ENCODE results near the gene ADA. TPM values are rescaled to one million over a fixed set of nuclear protein-coding genes. Genes with fewer than 3 reads are reported as not detected.
A peak's percentile ranks its signal among the peaks of the same experiment; 100 is the strongest.

Gene ADA
- total and polyA plus RNA-seq, 2 of the 13 experiments (the other 11 are each of a cell fraction or from before 2014, with no cell fraction given), result 2.5 to 11.3 TPM

- TF ChIP-seq, protein P1, sequence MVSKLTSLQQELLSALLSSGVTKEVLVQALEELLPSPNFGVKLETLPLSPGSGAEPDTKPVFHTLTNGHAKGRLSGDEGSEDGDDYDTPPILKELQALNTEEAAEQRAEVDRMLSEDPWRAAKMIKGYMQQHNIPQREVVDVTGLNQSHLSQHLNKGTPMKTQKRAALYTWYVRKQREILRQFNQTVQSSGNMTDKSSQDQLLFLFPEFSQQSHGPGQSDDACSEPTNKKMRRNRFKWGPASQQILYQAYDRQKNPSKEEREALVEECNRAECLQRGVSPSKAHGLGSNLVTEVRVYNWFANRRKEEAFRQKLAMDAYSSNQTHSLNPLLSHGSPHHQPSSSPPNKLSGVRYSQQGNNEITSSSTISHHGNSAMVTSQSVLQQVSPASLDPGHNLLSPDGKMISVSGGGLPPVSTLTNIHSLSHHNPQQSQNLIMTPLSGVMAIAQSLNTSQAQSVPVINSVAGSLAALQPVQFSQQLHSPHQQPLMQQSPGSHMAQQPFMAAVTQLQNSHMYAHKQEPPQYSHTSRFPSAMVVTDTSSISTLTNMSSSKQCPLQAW (CRISPR knock-in tag; IDR thresholded peaks at IDR 0.05), result peak; percentile 25
- TF ChIP-seq ZFP36 (IDR thresholded peaks at IDR 0.05; ENCODE audit: borderline replicate concordance, low read depth, low read length, partially characterized antibody) (no peak), ZNF768 (CRISPR knock-in tag; IDR thresholded peaks at IDR 0.05) (peak; percentile 49; the same call in 1 of the 2 replicates), ZNF782 (CRISPR knock-in tag; IDR thresholded peaks at IDR 0.05; ENCODE audit: borderline replicate concordance) (0 out of 2 replicates have a peak, but pooled peaks have one; percentile 67), RBAK (CRISPR knock-in tag; IDR thresholded peaks at IDR 0.05) (peak; percentile 98), ZNF441 (CRISPR knock-in tag; IDR thresholded peaks at IDR 0.05; ENCODE audit: borderline replicate concordance) (no peak), ZNF672 (CRISPR knock-in tag; IDR thresholded peaks at IDR 0.05) (no peak), ZNF879 (CRISPR knock-in tag; IDR thresholded peaks at IDR 0.05) (no peak), ZNF761 (CRISPR knock-in tag; conservative IDR thresholded peaks at IDR 0.05) (peak; percentile 48; the same call in 1 of the 2 replicates), SP5 (CRISPR knock-in tag; IDR thresholded peaks at IDR 0.05; ENCODE audit: borderline replicate concordance, low read depth) (no peak), RARA (CRISPR knock-in tag; IDR thresholded peaks at IDR 0.05) (peak; percentile 30; the same call in 1 of the 2 replicates), ZNF296 (CRISPR knock-in tag; conservative IDR thresholded peaks at IDR 0.05) (no peak), CCAR2 (optimal IDR thresholded peaks at IDR 0.05; ENCODE audit: low read depth, low read length) (no peak), FOXK1 (CRISPR knock-in tag; IDR thresholded peaks at IDR 0.05; ENCODE audit: borderline replicate concordance, low read depth) (no peak), ZXDC (CRISPR knock-in tag; IDR thresholded peaks at IDR 0.05) (no peak), ZNF235 (CRISPR knock-in tag; IDR thresholded peaks at IDR 0.05; ENCODE audit: borderline replicate concordance) (no peak)
- TF ChIP-seq, protein P2, sequence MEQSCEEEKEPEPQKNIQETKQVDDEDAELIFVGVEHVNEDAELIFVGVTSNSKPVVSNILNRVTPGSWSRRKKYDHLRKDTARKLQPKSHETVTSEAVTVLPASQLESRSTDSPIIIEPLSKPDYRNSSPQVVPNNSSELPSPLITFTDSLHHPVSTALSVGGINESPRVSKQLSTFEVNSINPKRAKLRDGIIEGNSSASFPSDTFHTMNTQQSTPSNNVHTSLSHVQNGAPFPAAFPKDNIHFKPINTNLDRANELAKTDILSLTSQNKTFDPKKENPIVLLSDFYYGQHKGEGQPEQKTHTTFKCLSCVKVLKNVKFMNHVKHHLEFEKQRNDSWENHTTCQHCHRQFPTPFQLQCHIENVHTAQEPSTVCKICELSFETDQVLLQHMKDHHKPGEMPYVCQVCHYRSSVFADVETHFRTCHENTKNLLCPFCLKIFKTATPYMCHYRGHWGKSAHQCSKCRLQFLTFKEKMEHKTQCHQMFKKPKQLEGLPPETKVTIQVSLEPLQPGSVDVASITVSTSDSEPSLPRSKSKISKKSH (CRISPR knock-in tag; IDR thresholded peaks at IDR 0.05; ENCODE audit: borderline replicate concordance), result 0 out of 2 replicates have a peak, but pooled peaks have one; percentile 72
- TF ChIP-seq, protein P3, sequence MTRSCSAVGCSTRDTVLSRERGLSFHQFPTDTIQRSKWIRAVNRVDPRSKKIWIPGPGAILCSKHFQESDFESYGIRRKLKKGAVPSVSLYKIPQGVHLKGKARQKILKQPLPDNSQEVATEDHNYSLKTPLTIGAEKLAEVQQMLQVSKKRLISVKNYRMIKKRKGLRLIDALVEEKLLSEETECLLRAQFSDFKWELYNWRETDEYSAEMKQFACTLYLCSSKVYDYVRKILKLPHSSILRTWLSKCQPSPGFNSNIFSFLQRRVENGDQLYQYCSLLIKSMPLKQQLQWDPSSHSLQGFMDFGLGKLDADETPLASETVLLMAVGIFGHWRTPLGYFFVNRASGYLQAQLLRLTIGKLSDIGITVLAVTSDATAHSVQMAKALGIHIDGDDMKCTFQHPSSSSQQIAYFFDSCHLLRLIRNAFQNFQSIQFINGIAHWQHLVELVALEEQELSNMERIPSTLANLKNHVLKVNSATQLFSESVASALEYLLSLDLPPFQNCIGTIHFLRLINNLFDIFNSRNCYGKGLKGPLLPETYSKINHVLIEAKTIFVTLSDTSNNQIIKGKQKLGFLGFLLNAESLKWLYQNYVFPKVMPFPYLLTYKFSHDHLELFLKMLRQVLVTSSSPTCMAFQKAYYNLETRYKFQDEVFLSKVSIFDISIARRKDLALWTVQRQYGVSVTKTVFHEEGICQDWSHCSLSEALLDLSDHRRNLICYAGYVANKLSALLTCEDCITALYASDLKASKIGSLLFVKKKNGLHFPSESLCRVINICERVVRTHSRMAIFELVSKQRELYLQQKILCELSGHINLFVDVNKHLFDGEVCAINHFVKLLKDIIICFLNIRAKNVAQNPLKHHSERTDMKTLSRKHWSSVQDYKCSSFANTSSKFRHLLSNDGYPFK (CRISPR knock-in tag; IDR thresholded peaks at IDR 0.05; ENCODE audit: borderline replicate concordance), result peak; percentile 56; the same call in 1 of the 2 replicates
Observed at GRCh38 chr20:44642203-44643153, 9.0 kb downstream of the ADA start (continued).

Data from HepG2 (cell line).